Stimulated activated CD4-positive, alpha-beta T cell treated with anti-CD3 and anti-CD28 coated beads, Interleukin-12 subunit alpha, Interleukin-12 subunit beta, amount 100 ng/mL, for 48 hours (primary cell): ENCODE data around the gene TMEM164.

Experiments used
- DNase-seq, 3 donors: peaks; one replicate each; pipeline ENCODE4 v3.0.0-alpha.2; 2020; ENCODE audit warnings: low read depth in 2 of 3, low spot score in 1 of 3

TMEM164 gene

DNA sequence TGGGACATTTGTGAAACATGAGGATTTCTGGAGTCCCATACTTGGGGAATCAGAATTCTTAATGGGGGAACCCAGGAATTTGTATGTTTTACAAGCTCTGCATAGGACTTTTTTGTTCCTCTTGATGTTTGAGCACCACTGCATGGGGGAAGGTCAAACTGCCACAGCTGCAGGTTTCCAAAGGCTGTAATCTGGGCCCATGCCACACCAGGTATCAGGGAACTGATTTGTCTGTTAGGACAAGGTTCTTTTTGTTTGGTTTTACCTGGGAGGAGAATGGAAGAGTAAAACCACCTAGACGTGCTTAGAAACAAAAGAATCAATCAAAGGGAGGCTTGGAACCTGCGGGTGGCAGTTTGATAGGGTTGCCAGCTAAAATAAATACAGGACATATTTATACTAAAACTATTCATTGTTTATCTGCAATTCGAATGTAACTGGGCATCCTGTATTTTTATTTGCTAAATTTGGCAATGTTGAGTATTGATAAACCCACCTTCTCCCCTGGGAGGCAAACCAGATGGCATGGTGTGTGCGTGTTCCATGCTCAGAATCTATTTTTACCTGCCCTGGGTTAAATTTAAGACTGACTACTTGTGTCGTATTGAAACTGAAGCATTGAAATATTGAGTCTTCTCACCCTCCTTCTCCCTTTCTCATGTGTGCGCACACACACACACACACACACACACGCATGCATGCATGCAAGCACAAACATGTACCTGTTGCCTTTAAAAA lies 63.7 kb downstream of the TMEM164 start:
- no peak for DNase-seq

DNA sequence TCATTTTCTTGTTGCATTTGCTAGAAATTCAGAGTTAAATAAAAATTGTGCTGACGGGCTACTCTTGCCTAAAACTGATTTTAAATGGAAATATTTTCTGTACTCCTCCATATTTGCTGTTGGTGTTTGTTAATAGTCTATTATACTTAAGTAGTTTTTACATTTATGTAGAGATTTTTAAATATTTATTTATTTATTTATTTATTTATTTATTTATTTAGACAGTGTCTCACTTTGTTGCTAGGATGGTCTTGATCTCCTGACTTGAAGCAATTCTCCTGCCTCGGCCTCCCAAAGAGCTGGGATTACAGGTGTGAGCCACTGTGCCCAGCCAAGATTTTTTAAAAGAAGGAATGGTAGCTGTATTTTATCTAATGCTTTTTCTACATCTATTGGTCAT lies 68.1 kb downstream of the TMEM164 start:
- DNase-seq = no peak

GRCh38 chrX:110081320-110081719 lies 78.4 kb downstream of the TMEM164 start:
- no peak for DNase-seq

- no peak for DNase-seq
These were observed 78.8 kb downstream of the TMEM164 start for GRCh38 chrX:110081740-110082139.

DNA sequence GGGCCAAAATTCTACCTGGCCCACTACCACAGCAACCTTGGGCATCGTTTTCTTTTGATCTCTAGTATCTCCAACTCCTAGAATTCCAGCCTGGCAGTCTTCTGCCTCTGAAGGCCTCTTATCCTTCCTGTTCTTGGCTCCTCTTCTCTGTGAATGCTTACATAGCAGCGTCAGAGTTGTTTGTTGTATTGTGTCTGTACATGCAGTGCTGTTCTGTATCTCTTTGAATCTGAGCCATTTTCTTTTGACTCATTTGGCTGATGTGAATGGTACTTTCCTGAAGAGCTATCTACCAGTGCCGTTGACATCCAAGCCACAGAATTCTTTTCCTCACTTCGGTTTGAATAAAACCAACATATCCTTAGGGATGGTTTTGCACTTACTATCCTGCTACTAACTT lies 79.2 kb downstream of the TMEM164 start:
- no peak for DNase-seq

GRCh38 chrX:110086162-110086915 lies 83.4 kb downstream of the TMEM164 start:
- no peak for DNase-seq

DNA sequence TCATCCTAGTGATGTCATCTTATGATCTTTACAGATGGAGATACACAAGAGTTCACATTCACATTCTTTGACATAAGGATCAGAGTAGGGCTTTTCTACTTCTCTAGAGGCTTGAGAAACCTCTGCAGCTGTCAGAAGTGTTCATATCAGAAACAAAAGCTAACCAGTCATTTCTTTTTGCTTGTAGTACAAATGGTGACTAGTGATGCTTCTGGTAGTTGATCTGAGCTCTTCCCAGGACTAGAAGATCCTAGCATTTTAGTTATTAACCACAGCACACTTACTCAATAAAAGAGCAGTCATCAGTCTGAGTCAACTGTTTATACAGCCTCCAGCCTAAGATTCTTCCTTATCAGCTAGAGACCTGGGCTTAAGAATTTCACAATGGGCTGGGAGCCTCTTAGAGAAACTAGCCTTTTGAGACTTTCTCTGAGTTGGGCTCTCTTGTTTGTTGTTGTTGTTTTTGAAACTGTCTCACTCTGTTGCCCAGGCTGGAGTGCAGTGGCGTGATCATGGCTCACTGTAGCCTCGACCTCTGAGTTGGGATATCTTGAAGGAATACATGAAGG lies 84.1 kb downstream of the TMEM164 start:
- no peak for DNase-seq

GRCh38 chrX:110087485-110088356 lies 84.8 kb downstream of the TMEM164 start:
- no peak for DNase-seq

DNA sequence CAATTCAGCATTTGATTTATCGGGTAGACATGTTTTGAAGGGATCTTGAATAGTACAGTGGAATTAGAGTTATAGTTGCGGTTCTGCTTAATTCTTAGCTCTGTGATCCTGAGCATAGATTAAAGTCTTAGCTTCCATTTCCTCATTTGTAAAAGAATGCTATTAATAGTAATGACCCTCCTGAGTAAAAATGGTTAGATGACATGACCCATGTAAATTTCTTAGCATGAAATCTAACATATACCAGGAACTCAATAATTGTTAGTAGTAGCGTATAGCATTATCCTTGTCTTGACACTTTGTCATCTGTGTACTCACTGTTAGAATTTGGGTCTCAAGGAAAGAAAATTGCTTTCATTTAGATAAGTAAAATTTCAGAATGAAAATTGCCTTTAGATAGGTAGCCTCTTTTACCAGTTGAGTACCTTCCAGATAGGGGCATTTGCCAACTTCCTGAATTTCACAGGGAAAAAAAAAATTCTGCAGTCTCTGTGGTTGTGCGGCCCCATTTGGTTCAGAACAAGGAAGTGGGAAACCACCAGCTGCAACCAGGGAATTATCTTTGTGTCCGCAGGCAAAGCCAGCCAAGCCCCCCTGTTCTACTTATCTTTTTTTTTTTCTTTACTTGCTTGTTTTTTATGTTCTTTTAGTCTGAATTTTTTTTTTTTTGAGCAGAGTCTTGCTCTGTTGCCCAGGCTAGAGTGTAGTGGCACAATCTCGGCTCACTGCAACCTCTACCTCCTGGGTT lies 86.9 kb downstream of the TMEM164 start:
- DNase-seq = no peak

DNA sequence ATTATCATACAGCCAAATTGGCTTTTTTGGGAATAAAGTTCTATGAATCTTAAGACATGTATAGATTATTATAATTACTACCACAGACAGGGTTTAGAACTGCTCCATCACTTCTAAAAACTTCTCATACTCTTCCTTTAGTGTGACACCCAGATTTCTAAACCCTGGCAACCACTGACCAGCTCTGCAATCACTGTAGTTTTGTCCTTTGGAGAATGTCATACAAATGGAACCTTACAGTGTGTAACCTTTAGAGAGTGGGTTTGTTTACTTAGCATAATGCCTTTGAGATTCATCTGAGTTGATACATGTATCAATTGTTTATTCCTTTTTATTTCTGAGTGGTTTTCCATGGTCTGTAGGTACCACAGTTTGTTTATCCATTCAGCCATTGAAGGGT lies 95.0 kb downstream of the TMEM164 start:
- DNase-seq = no peak

DNA sequence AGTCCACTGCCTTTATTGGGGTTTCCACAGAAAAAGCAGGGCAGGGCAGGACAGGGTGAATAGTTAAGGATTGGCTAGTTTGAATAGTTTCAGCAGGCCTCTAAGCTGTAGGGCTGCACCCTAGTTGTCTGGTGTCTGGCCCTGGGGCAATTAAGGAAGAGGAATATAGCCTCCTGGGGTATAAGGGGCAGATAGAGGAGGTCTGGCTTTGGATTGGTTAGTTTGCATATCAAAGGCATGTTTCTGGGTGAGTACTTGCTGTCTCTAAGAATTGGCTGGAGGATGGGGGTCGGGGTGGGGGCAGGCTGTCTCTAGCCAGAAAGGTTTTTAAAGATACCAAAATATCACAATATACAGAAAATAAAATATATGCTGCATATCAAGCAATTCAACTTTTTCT lies 100.4 kb downstream of the TMEM164 start:
- DNase-seq = no peak

DNA sequence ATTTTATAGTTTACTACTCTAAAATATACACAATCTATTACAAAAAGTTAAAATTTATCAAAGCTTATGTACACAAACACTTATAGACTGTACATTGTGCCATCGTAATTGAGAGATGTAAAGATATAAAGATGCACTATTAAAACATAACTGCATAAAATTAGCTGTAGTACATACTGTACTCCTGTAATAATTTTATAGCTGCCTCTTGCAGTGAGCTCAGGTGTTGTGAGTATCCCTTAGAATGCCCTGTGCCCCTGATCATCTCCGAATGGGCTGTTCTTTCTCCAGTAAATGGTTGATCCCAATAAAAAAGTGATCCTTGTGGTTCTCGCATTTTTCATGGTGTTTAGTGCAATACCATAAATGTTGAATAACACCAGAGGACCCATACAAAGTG lies 101.2 kb downstream of the TMEM164 start:
- DNase-seq = no peak

- no peak for DNase-seq
These were observed 105.5 kb downstream of the TMEM164 start for GRCh38 chrX:110108381-110108821.

DNA sequence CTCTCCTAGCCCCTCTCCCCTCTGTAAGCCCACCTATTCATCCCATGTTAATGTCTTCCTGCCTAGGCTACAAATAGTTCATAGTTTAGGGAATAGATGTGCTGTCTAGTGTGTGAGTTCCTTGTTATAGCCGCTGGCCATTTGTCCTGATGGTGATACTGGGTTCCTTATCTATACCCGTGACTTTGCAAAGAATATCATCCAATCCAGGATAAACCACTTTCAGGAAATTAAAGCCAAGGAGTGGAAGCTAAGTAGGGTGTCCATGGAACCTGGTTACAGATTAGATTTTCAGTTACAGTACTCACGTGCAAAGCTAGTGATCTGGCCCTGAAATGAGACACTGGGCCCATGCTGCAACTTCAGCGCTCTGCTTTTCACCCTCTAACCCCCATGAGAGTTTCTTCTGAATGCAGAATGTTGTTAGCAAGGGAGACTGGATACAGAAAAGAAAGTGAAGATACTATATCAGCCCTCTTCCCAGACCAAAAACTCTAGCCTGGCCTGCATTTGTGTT lies 111.4 kb downstream of the TMEM164 start:
- no peak for DNase-seq

DNA sequence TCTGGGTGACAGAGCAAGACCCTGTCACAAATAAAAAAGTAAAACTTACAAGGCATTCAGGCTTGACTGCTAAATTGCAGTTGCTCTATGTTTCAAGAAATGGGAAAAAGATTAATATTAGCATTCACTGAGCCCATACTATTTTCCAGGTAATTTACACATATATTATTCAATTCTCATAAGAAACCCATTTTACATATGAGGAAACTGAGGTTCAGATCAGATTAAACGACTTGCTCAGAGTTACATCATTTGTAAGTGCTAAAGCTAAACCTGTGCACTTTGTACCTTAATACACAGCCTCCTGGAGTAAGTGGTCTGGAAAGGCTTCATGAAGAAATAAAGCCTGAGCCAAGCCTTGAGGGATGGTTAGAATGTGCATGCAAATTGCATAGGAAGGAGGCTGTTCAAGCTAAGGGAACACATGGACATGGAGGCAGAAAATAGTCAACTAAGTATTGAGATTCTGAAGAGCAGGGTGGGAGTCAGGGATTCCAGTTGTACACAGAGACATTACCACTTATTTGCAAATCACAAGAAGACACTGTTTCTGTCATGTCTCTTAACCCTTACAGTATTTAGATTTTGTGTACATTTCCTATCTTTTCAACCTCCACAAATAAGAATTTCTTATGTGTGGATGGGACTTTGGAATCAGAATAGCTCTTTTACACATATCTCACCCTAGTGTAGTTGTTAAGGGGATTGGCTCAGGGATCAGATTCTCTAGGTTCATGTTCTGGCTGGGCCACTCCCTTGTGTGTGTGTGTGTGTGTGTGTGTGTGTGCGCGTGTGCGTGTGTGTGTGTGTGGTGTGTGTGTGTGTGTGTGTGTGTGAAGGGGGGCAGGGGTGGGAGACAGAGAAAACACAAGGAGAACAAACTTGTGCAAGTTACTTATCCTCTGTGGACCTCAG lies 113.4 kb downstream of the TMEM164 start:
- no peak for DNase-seq

- no peak for DNase-seq
These were observed 115.6 kb downstream of the TMEM164 start for GRCh38 chrX:110118530-110118929.

DNA sequence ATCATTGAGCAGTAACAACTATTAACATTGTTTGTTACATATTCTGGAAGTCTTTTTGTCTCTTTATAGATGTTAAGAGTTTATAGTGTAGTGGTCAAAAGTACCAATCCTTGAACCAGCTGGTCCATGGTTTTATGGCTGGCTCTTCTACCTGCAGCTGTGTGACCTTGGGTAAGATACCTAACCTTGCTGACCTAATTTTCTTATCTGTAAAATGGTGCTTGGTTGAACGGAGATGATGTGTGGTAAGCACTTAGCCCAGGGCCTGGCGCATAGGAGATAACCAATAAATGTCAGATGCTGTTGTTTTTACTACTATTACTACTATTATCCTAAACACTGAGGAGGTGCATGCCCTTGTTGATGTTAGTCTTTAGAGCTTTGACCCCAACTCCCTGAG lies 116.6 kb downstream of the TMEM164 start:
- DNase-seq = no peak

GRCh38 chrX:110120025-110120424 lies 117.1 kb downstream of the TMEM164 start:
- DNase-seq = no peak

GRCh38 chrX:110123331-110123782 lies 120.4 kb downstream of the TMEM164 start:
- no peak for DNase-seq
